Endothelial cell of umbilical vein (primary cell): ENCODE data around the gene HOXA4. TPM values are rescaled to one million over a fixed set of nuclear protein-coding genes. Genes with fewer than 3 reads are reported as not detected.
A peak's percentile ranks its signal among the peaks of the same experiment; 100 is the strongest.

Experiments
- BruUV-seq: library from RNA; stranded (reverse); fragments of 400-500 nt; replicated peaks from 2 replicates; lab custom pipeline; 2021; lab: Mats Ljungman, UMichigan
- CTCF ChIA-PET: fragments of 300-600, 350-600 bp; sonication (Branson Sonifier 250); formaldehyde crosslinking; loops from one replicate; lab custom pipeline; 2021; ENCODE audit warnings: antibody characterized with exemption, inconsistent platforms; lab: Charles Lee
- POLR2A ChIA-PET: fragments of 300-600, 350-600 bp; sonication (Branson Sonifier 250); formaldehyde crosslinking; loops from one replicate; lab custom pipeline; 2021; ENCODE audit warnings: antibody characterized with exemption, inconsistent platforms; lab: Charles Lee
- DNase-seq: peaks from one replicate; pipeline ENCODE4 v3.0.0-alpha.2; 2011; ENCODE audit warnings: low read depth, low spot score
- FAIRE-seq: peaks from 2 replicates; lab custom pipeline; 2011; peaks lifted over from hg19 to GRCh38; lab: Jason Lieb, UNC
- H2AFZ ChIP-seq: 2 replicates; pipeline ENCODE4 v1.6.0; 2012; ENCODE audit warnings: low read depth, low read length, control low read depth, inconsistent platforms
- H3K27ac ChIP-seq: 2 replicates; pipeline ENCODE4 v1.5.1; 2011; ENCODE audit warnings: low read depth, mild to moderate bottlenecking, control low read depth, low read length, moderate library complexity; ENCODE audit not compliant: insufficient read depth
- H3K27me3 ChIP-seq, 2 experiments: 2 replicates each; pipeline versions ENCODE4 v1.6.0 to v1.6.1; 2011; ENCODE audit warnings: low read length in 2 of 2, mixed read lengths in 1 of 2; ENCODE audit not compliant: control insufficient read depth in 2 of 2, insufficient read depth in 2 of 2
- H3K36me3 ChIP-seq, 2 experiments: 2 replicates in 1 of 2; 3 replicates in 1 of 2; pipeline ENCODE4 v1.5.1; 2011; ENCODE audit warnings: low read length in 2 of 2, mild to moderate bottlenecking in 1 of 2, moderate library complexity in 1 of 2; ENCODE audit not compliant: control insufficient read depth in 2 of 2, insufficient read depth in 2 of 2; ENCODE audit errors: extremely low read depth in 1 of 2
- H3K4me1 ChIP-seq: 3 replicates; pipeline ENCODE4 v1.5.1; 2011; ENCODE audit warnings: mild to moderate bottlenecking, low read length; ENCODE audit not compliant: control insufficient read depth, insufficient read depth; ENCODE audit errors: extremely low read depth
- H3K4me2 ChIP-seq: 2 replicates; pipeline ENCODE4 v1.6.1; 2011; ENCODE audit warnings: low read length, control low read depth, mixed read lengths; ENCODE audit not compliant: insufficient read depth
- H3K4me3 ChIP-seq, 3 experiments: fragments of 200-600 bp in 1 of 3; sonication (generic), shearing (Covaris generic) in 1 of 3; replicated peaks in 1 of 3; 2 replicates each; pipeline ENCODE4 v1.5.1; 2011 to 2016; ENCODE audit warnings: control low read depth in 3 of 3, low read length in 3 of 3, mild to moderate bottlenecking in 2 of 3, inconsistent platforms in 1 of 3, low read depth in 1 of 3, moderate library complexity in 1 of 3; ENCODE audit not compliant: insufficient read depth in 1 of 3
- H3K79me2 ChIP-seq: 2 replicates; pipeline ENCODE4 v1.6.0; 2012; ENCODE audit warnings: low read length, inconsistent platforms; ENCODE audit not compliant: control insufficient read depth, insufficient read depth
- H3K9ac ChIP-seq: replicated peaks from 2 replicates; pipeline ENCODE3; 2011; ENCODE audit warnings: low read length, control low read depth; ENCODE audit not compliant: insufficient read depth; ENCODE audit errors: extremely low read depth
- H3K9me1 ChIP-seq: replicated peaks from 3 replicates; pipeline ENCODE4 v1.6.0; 2011; ENCODE audit warnings: mild to moderate bottlenecking, low read length; ENCODE audit not compliant: control insufficient read depth, insufficient read depth; ENCODE audit errors: extremely low read depth
- H3K9me3 ChIP-seq: replicated peaks from 2 replicates; pipeline ENCODE4 v1.5.1; 2012; ENCODE audit warnings: low read length, inconsistent platforms; ENCODE audit not compliant: control insufficient read depth, insufficient read depth
- H4K20me1 ChIP-seq: replicated peaks from 2 replicates; pipeline ENCODE3; 2011; ENCODE audit warnings: mild to moderate bottlenecking, low read length; ENCODE audit not compliant: control insufficient read depth, insufficient read depth; ENCODE audit errors: extremely low read depth
- EZH2 ChIP-seq: IDR thresholded peaks from 2 replicates; pipeline ENCODE4 v1.6.1; 2012; ENCODE audit warnings: borderline replicate concordance, low read depth, mild to moderate bottlenecking, moderate library complexity, low read length, inconsistent platforms; ENCODE audit not compliant: severe bottlenecking
- FOS ChIP-seq: IDR thresholded peaks from 2 replicates; pipeline ENCODE4 v1.6.1; 2011; ENCODE audit warnings: mild to moderate bottlenecking, low read length, moderate library complexity, borderline replicate concordance; ENCODE audit not compliant: insufficient read depth
- GATA2 ChIP-seq: IDR thresholded peaks from 2 replicates; pipeline ENCODE4 v1.7.0; 2011; ENCODE audit warnings: low read depth, mild to moderate bottlenecking, moderate library complexity, mixed read lengths, low read length; ENCODE audit not compliant: insufficient read length, insufficient read depth
- JUN ChIP-seq: IDR thresholded peaks from 2 replicates; pipeline ENCODE4 v1.6.1; 2011; ENCODE audit warnings: borderline replicate concordance, low read depth; ENCODE audit not compliant: insufficient read length, insufficient read depth
- MYC ChIP-seq: IDR thresholded peaks from one replicate; pipeline ENCODE4 v1.6.1; 2011; ENCODE audit warnings: mild to moderate bottlenecking, low read depth, low read length
- POLR2A ChIP-seq: IDR thresholded peaks from 2 replicates; pipeline ENCODE4 v1.6.1; 2012; ENCODE audit warnings: low read depth, mild to moderate bottlenecking, control low read depth, low read length
- POLR2AphosphoS5 ChIP-seq: IDR thresholded peaks from 2 replicates; pipeline ENCODE4 v1.6.1; 2012; ENCODE audit warnings: low read depth, mild to moderate bottlenecking, control low read depth, low read length, moderate library complexity; ENCODE audit not compliant: insufficient read depth
- dilution Hi-C: fragments of 300-500 bp; cut with MboI; formaldehyde crosslinking; loops from one replicate; pipeline ENCODE4 v1.15.0; 2019; ENCODE audit warnings: low sequenced_read_pairs; ENCODE audit not compliant: extremely low pct_ligation_motif_present
- intact Hi-C: fragments of 100-400 bp; cut with micrococcal nuclease; formaldehyde crosslinking; loops from one replicate; pipeline ENCODE4 v1.10.0; 2022
- polyA plus RNA-seq, 4 experiments: library from polyadenylated mRNA; depleted of rRNA in 3 of 4; stranded (reverse) in 3 of 4; unstranded in 1 of 4; fragments of >200 nt; gene quantifications; 2 replicates each; pipeline versions ENCODE4 v1.2.1 to v1.2.3, GENCODE V29; 2011 to 2012; ENCODE audit warnings: missing spikeins in 1 of 4
- total RNA-seq: library from RNA; stranded (reverse); gene quantifications from 2 replicates; pipeline ENCODE4 v1.2.3, GENCODE V29; 2021
- TF ChIP-seq, protein P1 (sequence below), 2 donors: IDR thresholded peaks; 1 replicate in 1 of 2; 2 replicates in 1 of 2; pipeline ENCODE4 v1.5.1; 2011; ENCODE audit warnings: low read length in 2 of 2, mild to moderate bottlenecking in 2 of 2, moderate library complexity in 2 of 2, control low read depth in 1 of 2, inconsistent platforms in 1 of 2, low read depth in 1 of 2; ENCODE audit not compliant: insufficient read depth in 1 of 2; ENCODE audit errors: extremely low read depth in 1 of 2
- TF ChIP-seq, protein P2 (sequence below): IDR thresholded peaks from 2 replicates; pipeline ENCODE4 v1.6.1; 2011; ENCODE audit not compliant: insufficient read depth, insufficient read length

The HOXA4 gene
- total and polyA plus RNA-seq, 2 donors (not counting 3 experiments of a cell fraction or from before 2014, with no cell fraction given): 4.9 to 8.1 TPM

DNA sequence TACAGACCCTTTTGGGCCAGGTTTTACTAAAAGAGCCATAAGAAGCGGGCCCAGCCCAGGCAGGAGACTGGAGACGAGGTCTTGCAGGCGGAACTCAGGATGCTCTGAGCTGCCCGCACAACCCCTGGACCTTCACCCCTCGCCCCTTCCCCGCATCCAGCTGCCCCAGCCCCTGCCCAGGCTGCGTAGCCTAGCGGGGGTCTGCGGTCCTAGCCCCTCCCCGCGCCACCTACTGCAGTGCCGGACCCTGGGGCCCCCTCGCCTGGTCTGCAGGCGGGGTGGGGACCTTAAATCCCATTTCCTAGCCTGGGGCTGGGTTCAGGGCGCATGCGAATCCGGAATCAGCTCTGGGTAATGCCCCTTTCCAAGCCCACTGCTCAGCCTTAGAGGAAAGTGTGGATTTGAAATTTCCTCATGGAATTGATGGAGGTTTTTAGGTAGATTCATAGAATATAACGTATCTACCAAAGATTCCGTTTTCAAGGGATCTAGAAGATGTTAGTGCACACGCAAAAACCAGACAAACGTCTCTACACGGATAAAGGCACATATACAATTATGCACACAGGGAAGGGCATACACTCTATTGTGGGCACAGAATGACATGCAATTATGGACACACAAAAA lies 22.4 kb upstream of the HOXA4 start:
- Histone ChIP-seq H2AFZ (no peak overlapping the region), H3K9ac (peak overlapping the region; percentile 78), H3K9me1 (no peaks in the 10 kb centered on the region), H4K20me1 (no peaks in the 10 kb centered on the region), H3K27me3 (no peaks in the 10 kb centered on the region), H3K4me1 (peaks cover 68% of the 10 kb centered on the region), H3K36me3 (no peaks in the 10 kb centered on the region), H3K4me3 (peak overlapping the region; percentile 14 to 85 (median 54)), H3K9me3 (no peaks in the 10 kb centered on the region), H3K79me2 (peaks cover 97% of the 10 kb centered on the region), H3K4me2 (peak overlapping the region; percentile 92), H3K27ac (peak overlapping the region; percentile 96)
- FAIRE-seq: no peak
- intact Hi-C loops: no loop called here
- dilution Hi-C loops: loop anchor here (25.0 kb wide), 1 partner anchor 966 kb away; no protein-coding TSS in a partner anchor
- BruUV-seq: no TSS peak
- TF ChIP-seq FOS (no peak), GATA2 (no peak), POLR2A (no peak), EZH2 (no peak), JUN (no peak), POLR2AphosphoS5 (no peak), MYC (no peak)
- TF ChIP-seq, protein P1, sequence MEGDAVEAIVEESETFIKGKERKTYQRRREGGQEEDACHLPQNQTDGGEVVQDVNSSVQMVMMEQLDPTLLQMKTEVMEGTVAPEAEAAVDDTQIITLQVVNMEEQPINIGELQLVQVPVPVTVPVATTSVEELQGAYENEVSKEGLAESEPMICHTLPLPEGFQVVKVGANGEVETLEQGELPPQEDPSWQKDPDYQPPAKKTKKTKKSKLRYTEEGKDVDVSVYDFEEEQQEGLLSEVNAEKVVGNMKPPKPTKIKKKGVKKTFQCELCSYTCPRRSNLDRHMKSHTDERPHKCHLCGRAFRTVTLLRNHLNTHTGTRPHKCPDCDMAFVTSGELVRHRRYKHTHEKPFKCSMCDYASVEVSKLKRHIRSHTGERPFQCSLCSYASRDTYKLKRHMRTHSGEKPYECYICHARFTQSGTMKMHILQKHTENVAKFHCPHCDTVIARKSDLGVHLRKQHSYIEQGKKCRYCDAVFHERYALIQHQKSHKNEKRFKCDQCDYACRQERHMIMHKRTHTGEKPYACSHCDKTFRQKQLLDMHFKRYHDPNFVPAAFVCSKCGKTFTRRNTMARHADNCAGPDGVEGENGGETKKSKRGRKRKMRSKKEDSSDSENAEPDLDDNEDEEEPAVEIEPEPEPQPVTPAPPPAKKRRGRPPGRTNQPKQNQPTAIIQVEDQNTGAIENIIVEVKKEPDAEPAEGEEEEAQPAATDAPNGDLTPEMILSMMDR (IDR thresholded peaks at IDR 0.05; ENCODE audit: extremely low read depth in 1 of 2, insufficient read depth in 1 of 2, low read depth in 1 of 2, low read length in 2 of 2): no peak
- TF ChIP-seq, protein P2, sequence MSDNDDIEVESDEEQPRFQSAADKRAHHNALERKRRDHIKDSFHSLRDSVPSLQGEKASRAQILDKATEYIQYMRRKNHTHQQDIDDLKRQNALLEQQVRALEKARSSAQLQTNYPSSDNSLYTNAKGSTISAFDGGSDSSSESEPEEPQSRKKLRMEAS: no peak
- CTCF ChIA-PET: interaction anchor here (0.9 to 5.6 kb wide), 11 partner anchors 9 to 783 kb away, joined by 3 to 83 read pairs (median 13); partner anchors contain the start of genes HOXA10, HOXA5 and HOXA9
- POLR2A ChIA-PET: interaction anchor here (0.7 to 2.6 kb wide), 8 partner anchors 9 to 463 kb away, joined by 3 to 15 read pairs (median 6); partner anchors contain the start of gene HOXA9
- DNase-seq: no peak
